Psoas muscle (tissue), 8 donors: ENCODE data around the gene LY6G6D. TPM values are rescaled to one million over a fixed set of nuclear protein-coding genes. Genes with fewer than 3 reads are reported as not detected.

Experiments
- ATAC-seq, 4 donors: fragments of 200-7000 bp; cut with Tn5 transposase; one replicate each; pipeline ENCODE4 v1.9.1; 2020; ENCODE audit warnings: moderate library complexity in 3 of 4, mild to moderate bottlenecking in 2 of 4
- DNase-seq, 2 donors: peaks; one replicate each; pipeline ENCODE4 v3.0.0-alpha.2; 2020
- H3K27ac ChIP-seq: fragments of 200-600 bp; one replicate; pipeline ENCODE4 v1.8.0; 2022
- H3K27me3 ChIP-seq, 3 donors: fragments of 200-600 bp in 1 of 3; one replicate each; pipeline versions ENCODE4 v1.6.1 to v1.8.0; 2013 to 2022; ENCODE audit warnings: low read length in 2 of 3, mild to moderate bottlenecking in 2 of 3, moderate library complexity in 1 of 3; ENCODE audit not compliant: insufficient read depth in 3 of 3
- H3K36me3 ChIP-seq, 2 donors: fragments of 200-600 bp in 1 of 2; one replicate each; pipeline versions ENCODE4 v1.6.1 to v1.8.0; 2013 to 2022; ENCODE audit warnings: low read depth in 1 of 2, mild to moderate bottlenecking in 1 of 2, moderate library complexity in 1 of 2; ENCODE audit not compliant: insufficient read depth in 1 of 2
- H3K4me1 ChIP-seq: fragments of 200-600 bp; one replicate; pipeline ENCODE4 v1.8.0; 2022
- H3K4me3 ChIP-seq: fragments of 200-600 bp; one replicate; pipeline ENCODE4 v1.8.0; 2022; ENCODE audit warnings: mild to moderate bottlenecking
- H3K9me3 ChIP-seq: fragments of 200-600 bp; one replicate; pipeline ENCODE4 v1.8.0; 2022
- WGBS, 3 donors: extraction: QIAGEN DNeasy Blood & Tissue Kit; methylation state at CpG; one replicate each; pipeline versions ENCODE4 v1.1.6 to v1.1.7; 2013; 5-methylcytosine and 5-hydroxymethylcytosine counted together
- intact Hi-C, 2 donors: fragments of 100-400 bp; cut with DNase I; formaldehyde crosslinking; loops; one replicate each; pipeline versions ENCODE4 v1.11.0 to v1.14.2; 2022
- polyA plus RNA-seq, 3 donors: library from polyadenylated mRNA; stranded (reverse); fragments of 200-250 nt; gene quantifications; one replicate each; pipeline ENCODE4 v1.2.3, GENCODE V29; 2013
- total RNA-seq, 4 donors: library from RNA; stranded (reverse); fragmentation: NEBNext Ultra II Directional in 2 of 4; extraction: Animal tissue kit (Norgen Biotek cat#: 25700) in 2 of 4; gene quantifications; one replicate each; pipeline versions ENCODE4 v1.2.1 to v1.2.4, GENCODE V29; 2021 to 2023
- TF ChIP-seq, protein P1 (sequence below): fragments of 200-600 bp; IDR thresholded peaks from one replicate; pipeline ENCODE4 v1.8.0; 2022; ENCODE audit warnings: antibody characterized with exemption
- donor health status: healthy with polysubstance abuse.
- donor health status: DM: no; HTN: no; CAD: no; lungs with moderate emphysema.
- donor health status: Bipolar disorder and iron deficiency.
- donor health status: healthy.
- donor health status: DM: yes; HTN: yes; CAD: no.
- donor health status: DM: no; HTN: no; CAD: no.
- donor health status: DM: no; HTN: no; CAD: no.
- donor health status: DM: yes; HTN: yes; CAD: no.

Gene LY6G6D
- total and polyA plus RNA-seq, 7 donors = not detected

DNA sequence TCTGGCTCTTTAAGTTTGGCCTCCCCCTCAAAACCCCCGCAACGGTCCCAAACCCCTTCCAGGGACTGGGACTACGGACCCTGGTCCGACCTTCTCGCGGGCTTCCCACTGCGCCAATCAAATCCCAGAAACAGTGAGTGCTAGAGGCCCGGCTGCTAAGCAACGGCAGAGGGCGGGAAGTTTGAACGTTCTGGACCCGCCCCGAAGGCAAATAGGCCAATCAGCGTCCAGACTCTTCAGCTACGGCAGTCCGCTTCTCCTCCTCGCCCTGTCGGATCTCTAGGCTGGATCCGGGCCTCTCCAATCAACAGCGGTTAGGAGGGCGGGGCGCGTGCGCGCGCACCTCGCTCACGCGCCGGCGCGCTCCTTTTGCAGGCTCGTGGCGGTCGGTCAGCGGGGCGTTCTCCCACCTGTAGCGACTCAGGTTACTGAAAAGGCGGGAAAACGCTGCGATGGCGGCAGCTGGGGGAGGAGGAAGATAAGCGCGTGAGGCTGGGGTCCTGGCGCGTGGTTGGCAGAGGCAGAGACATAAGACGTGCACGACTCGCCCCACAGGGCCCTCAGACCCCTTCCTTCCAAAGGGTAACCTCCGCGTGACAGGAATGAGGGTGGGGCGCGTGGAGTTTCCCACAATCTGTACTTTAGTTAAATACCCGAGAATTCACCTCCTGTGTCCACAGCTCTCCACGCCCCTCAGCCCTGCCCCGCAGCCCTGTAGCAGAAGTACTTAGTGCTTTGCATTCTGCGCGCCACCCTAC, 24.7 kb downstream of the LY6G6D start, which contains the start of gene MSH5:
MSH5 (plus strand) TSS at position 367 of the 758 bp plus-strand sequence. CDS start 462 bp downstream, outside the sequence.
- intact Hi-C loops = loop anchor here in 1 of 2 donors (5.0 kb wide), 1 partner anchor 73 kb away; the partner anchor contains the start of genes CSNK2B and LY6G5B
- no peaks in the 10 kb centered on the region for H3K9me3 ChIP-seq
- peak; percentile 97 to 99 for DNase-seq
- peaks cover 15% of the 10 kb centered on the region for H3K4me1 ChIP-seq
- peaks cover 0 to 2% (median 0%) of the 10 kb centered on the region in 3 donors for H3K27me3 ChIP-seq
- peak within 1 kb of the TSS; percentile 74 for H3K4me3 ChIP-seq
- no peak within 1 kb of the TSS for H3K27ac ChIP-seq
- H3K36me3 ChIP-seq = no peaks in the 10 kb centered on the region
- TF ChIP-seq, protein P1, sequence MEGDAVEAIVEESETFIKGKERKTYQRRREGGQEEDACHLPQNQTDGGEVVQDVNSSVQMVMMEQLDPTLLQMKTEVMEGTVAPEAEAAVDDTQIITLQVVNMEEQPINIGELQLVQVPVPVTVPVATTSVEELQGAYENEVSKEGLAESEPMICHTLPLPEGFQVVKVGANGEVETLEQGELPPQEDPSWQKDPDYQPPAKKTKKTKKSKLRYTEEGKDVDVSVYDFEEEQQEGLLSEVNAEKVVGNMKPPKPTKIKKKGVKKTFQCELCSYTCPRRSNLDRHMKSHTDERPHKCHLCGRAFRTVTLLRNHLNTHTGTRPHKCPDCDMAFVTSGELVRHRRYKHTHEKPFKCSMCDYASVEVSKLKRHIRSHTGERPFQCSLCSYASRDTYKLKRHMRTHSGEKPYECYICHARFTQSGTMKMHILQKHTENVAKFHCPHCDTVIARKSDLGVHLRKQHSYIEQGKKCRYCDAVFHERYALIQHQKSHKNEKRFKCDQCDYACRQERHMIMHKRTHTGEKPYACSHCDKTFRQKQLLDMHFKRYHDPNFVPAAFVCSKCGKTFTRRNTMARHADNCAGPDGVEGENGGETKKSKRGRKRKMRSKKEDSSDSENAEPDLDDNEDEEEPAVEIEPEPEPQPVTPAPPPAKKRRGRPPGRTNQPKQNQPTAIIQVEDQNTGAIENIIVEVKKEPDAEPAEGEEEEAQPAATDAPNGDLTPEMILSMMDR = no peak
- 0% methylated on average over 40 to 58 of the region's 58 CpGs for WGBS, 3 donors
- peak; percentile 99 to 100 (median 100) for ATAC-seq

DNA sequence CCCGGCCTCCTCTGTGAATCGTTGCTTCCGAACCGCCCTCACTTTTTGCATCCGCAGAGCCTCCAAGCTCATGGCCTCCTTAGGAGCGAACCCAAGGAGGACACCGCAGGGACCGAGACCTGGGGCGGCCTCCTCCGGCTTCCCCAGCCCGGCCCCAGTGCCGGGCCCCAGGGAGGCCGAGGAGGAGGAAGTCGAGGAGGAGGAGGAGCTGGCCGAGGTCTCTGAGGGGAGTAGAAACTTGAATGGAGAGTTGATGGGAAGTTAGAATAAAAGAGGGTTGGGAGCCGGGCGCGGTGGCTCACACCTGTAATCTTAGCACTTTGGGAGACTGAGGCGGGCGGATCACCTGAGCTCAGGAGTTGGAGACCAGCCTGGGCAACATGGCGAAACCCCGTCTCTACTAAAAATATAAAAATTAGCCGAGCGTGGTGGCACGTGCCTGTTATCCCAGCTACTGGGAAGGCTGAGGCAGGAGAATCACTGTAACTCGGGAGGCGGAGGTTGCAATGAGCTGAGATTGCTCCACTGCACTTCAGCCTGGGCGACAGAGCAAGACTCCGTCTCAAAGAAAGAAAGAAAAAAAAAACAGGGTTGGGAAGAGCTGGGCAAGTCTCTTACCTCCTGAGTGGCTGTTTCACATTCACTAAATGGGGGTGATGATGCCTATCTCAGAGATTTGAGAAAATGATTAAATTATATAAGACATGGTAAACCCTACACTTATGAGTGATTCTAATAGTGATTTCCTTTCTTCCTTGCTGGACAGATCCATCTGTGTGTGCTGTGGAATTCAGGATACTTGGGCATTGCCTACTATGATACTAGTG, 25.5 kb downstream of the LY6G6D start:
- intact Hi-C loops = no loop called here
- TF ChIP-seq, protein P1 = no peak
- Histone ChIP-seq H3K4me3 (peak overlapping the region; percentile 74), H3K27ac (no peak overlapping the region), H3K4me1 (peaks cover 14% of the 10 kb centered on the region), H3K9me3 (no peaks in the 10 kb centered on the region), H3K27me3 (no peaks in the 10 kb centered on the region), H3K36me3 (no peaks in the 10 kb centered on the region)
- WGBS, 3 donors = 20 to 22% (median 22%) methylated on average over 28 to 29 of the region's 29 CpGs
- ATAC-seq (no peak), DNase-seq (no peak)

DNA sequence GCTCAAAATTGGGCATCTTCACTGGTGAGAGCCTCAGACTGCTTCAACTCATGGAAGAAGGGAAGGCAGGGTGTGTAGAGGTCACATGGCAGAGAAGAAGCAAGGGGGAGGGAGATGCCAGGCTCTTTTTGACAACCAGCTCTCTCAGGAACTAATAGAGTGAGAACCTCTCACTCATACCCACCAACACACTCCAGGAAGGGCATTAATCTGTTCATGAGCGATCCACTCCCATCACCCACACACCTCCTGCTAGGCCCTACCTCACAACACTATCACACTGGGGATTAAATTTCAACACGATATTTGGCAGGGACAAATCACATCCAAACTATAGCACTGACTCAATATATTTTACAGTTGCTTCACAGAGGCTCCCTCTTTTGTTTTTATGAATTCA, 26.7 kb downstream of the LY6G6D start:
- H3K36me3 ChIP-seq = no peaks in the 10 kb centered on the region
- H3K4me1 ChIP-seq = peaks cover 9% of the 10 kb centered on the region
- ATAC-seq = no peak
- no peaks in the 10 kb centered on the region for H3K9me3 ChIP-seq
- TF ChIP-seq, protein P1 = no peak
- H3K4me3 ChIP-seq = no peak overlapping the region
- no peak for DNase-seq
- H3K27ac ChIP-seq = no peak overlapping the region
- intact Hi-C loops = no loop called here
- 69 to 85% (median 73%) methylated on average over 2 of the region's 2 CpGs for WGBS, 3 donors
- H3K27me3 ChIP-seq = no peaks in the 10 kb centered on the region

DNA sequence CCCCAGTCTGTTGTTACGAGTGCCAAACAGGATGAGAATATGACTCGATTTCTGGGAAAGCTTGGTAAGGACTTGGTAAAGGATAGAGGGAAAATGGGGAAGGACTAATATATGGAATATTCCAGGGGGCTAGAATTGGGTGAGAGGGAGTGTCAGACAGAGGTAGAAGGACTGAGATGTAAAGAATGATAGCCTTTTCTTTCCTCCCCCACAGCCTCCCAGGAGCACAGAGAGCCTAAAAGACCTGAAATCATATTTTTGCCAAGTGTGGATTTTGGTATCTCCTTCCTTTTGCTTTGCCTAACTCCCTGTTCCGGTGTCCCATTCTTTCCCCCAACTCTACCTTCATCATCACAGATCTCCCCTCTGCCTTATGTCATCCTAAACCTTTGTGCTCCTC, 27.7 kb downstream of the LY6G6D start:
- Histone ChIP-seq H3K4me3 (no peak overlapping the region), H3K4me1 (peaks cover 4% of the 10 kb centered on the region), H3K27me3 (no peaks in the 10 kb centered on the region), H3K36me3 (no peaks in the 10 kb centered on the region), H3K9me3 (no peaks in the 10 kb centered on the region), H3K27ac (no peak overlapping the region)
- TF ChIP-seq, protein P1 = no peak
- ATAC-seq = no peak
- 85 to 91% (median 86%) methylated on average over 3 of the region's 3 CpGs for WGBS, 3 donors
- no peak for DNase-seq
- intact Hi-C loops = no loop called here
